ENCODE measurements around the gene ABHD13. TPM values are rescaled to one million over a fixed set of nuclear protein-coding genes. Genes with fewer than 3 reads are reported as not detected.

Gene ABHD13
- total RNA-seq (2022; extraction: Qiagen RNA extraction): 3.6 to 5.6 TPM (median 5.1 TPM) in 5 replicates

GRCh38 chr13:108218044-108218974 is at the start of gene ABHD13:
Gene ABHD13, plus strand, starts transcription at chr13:108218392. Its CDS starts 10,827 bp downstream, at chr13:108229219.

DNA sequence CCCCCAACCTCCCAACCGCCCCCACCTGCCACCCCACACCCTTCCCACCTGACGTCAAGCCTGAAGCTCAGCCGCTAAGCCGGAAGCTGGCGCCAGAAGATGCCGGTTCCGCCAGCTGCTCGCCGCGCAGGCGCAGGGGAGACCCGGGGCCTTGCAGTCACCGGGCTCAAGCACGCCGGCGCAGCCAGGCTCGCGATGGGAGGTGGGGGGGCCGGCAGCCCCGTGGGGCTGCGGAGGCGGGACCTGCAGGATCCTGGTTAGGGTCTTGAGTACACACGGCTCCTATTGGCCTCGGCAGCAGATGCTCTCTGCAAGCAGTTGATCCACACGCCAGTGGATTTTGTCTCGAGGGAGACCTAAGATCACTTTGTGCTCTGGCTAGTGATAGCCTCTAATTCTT is 2.8 kb upstream of the ABHD13 start, which contains the start of gene LIG4:
Gene LIG4 (minus strand): TSS at position 101 of the 400 bp plus-strand sequence. CDS start 4,268 bp downstream, outside the sequence.

GRCh38 chr13:108269601-108270328 is 51.6 kb downstream of the ABHD13 start, which contains the start of gene TNFSF13B:
Gene TNFSF13B, plus strand, starts transcription at chr13:108269718. Its CDS starts 178 bp downstream, at chr13:108269896.

Other genes with a start within 250 kb of the ABHD13 start
- 3.4 to 5.8 TPM (median 4.1 TPM) in 5 replicates for gene LIG4, start 2.9 kb upstream of the ABHD13 start, total RNA-seq (2022; extraction: Qiagen RNA extraction)
- 0.06 to 0.14 TPM in 2 of 5 replicates, not detected in the others for gene TNFSF13B, start 51.3 kb downstream of the ABHD13 start, total RNA-seq (2022; extraction: Qiagen RNA extraction)